CD14-positive monocyte (primary cell): Measurements from ENCODE around the gene NMBR. TPM values are rescaled to one million over a fixed set of nuclear protein-coding genes. Genes with fewer than 3 reads are reported as not detected.

Experiments used
- DNase-seq, 3 donors: peaks; one replicate each; pipeline ENCODE4 v3.0.0-alpha.2; 2011 to 2022
- H2AFZ ChIP-seq: 2 replicates; pipeline ENCODE4 v1.6.0; 2012; ENCODE audit warnings: mild to moderate bottlenecking, low read depth, low read length, inconsistent platforms; ENCODE audit not compliant: insufficient read depth, poor library complexity, severe bottlenecking
- H3K27ac ChIP-seq, 2 donors: 1 replicate in 1 of 2; 2 replicates in 1 of 2; pipeline ENCODE4 v1.5.1; 2012 to 2013; ENCODE audit warnings: low read length in 2 of 2, control low read depth in 1 of 2, inconsistent platforms in 1 of 2, low read depth in 1 of 2, mild to moderate bottlenecking in 1 of 2
- H3K27me3 ChIP-seq, 2 donors: one replicate each; pipeline versions ENCODE4 v1.6.0 to v1.6.1; 2011 to 2013; ENCODE audit warnings: low read length in 2 of 2; ENCODE audit not compliant: control insufficient read depth in 2 of 2, insufficient read depth in 2 of 2
- H3K36me3 ChIP-seq, 2 donors: replicated peaks in 1 of 2; 1 replicate in 1 of 2; 2 replicates in 1 of 2; pipeline versions ENCODE4 v1.5.1 to v1.6.1; 2012 to 2013; ENCODE audit warnings: low read length in 2 of 2, control low read depth in 1 of 2, inconsistent platforms in 1 of 2, mild to moderate bottlenecking in 1 of 2; ENCODE audit not compliant: insufficient read depth in 2 of 2, control insufficient read depth in 1 of 2
- H3K4me1 ChIP-seq, 2 donors: 1 replicate in 1 of 2; 2 replicates in 1 of 2; pipeline versions ENCODE4 v1.5.1 to v1.6.1; 2012 to 2013; ENCODE audit warnings: low read length in 2 of 2, control low read depth in 1 of 2, inconsistent platforms in 1 of 2, mild to moderate bottlenecking in 1 of 2, moderate library complexity in 1 of 2; ENCODE audit not compliant: insufficient read depth in 2 of 2, control insufficient read depth in 1 of 2
- H3K4me2 ChIP-seq: replicated peaks from 2 replicates; pipeline ENCODE3; 2012; ENCODE audit warnings: low read length, moderate library complexity, mild to moderate bottlenecking; ENCODE audit not compliant: poor library complexity, severe bottlenecking; ENCODE audit errors: extremely low read depth
- H3K4me3 ChIP-seq, 3 experiments: fragments of 200-600 bp in 1 of 3; sonication (generic) in 1 of 3; replicated peaks in 1 of 3; 1 replicate in 2 of 3; 2 replicates in 1 of 3; pipeline ENCODE4 v1.5.1; 2011 to 2013; ENCODE audit warnings: low read length in 3 of 3, mild to moderate bottlenecking in 3 of 3, control low read depth in 2 of 3, low read depth in 2 of 3, inconsistent platforms in 1 of 3, moderate library complexity in 1 of 3
- H3K79me2 ChIP-seq: 2 replicates; pipeline ENCODE4 v1.6.0; 2012; ENCODE audit warnings: mild to moderate bottlenecking, control low read depth, inconsistent platforms, low read length, moderate library complexity; ENCODE audit not compliant: insufficient read depth
- H3K9ac ChIP-seq: 2 replicates; pipeline ENCODE4 v1.6.0; 2017; ENCODE audit warnings: low read length, mild to moderate bottlenecking; ENCODE audit not compliant: insufficient read depth, poor library complexity, severe bottlenecking
- H3K9me3 ChIP-seq, 2 donors: replicated peaks in 1 of 2; 1 replicate in 1 of 2; 2 replicates in 1 of 2; pipeline versions ENCODE4 v1.5.1 to v1.6.1; 2012 to 2013; ENCODE audit warnings: low read length in 2 of 2, control low read depth in 1 of 2; ENCODE audit not compliant: control insufficient read depth in 1 of 2, insufficient read depth in 1 of 2
- H4K20me1 ChIP-seq: 2 replicates; pipeline ENCODE4 v1.6.0; 2012; ENCODE audit warnings: mild to moderate bottlenecking, low read length, control low read depth, moderate library complexity; ENCODE audit not compliant: insufficient read depth
- H3K27ac Mint-ChIP-seq, 7 donors: one replicate each; pipeline ENCODE4 v1.8.0; 2020; ENCODE audit warnings: mild to moderate bottlenecking in 7 of 7, mixed read lengths in 7 of 7, moderate library complexity in 6 of 7, inconsistent platforms in 2 of 7
- H3K27me3 Mint-ChIP-seq, 3 donors: one replicate each; pipeline ENCODE4 v1.8.0; 2021 to 2022; ENCODE audit warnings: low read depth in 3 of 3, mild to moderate bottlenecking in 3 of 3, mixed read lengths in 3 of 3, moderate library complexity in 3 of 3, inconsistent platforms in 1 of 3
- H3K36me3 Mint-ChIP-seq, 2 donors: one replicate each; pipeline ENCODE4 v1.8.0; 2020; ENCODE audit warnings: mixed read lengths in 2 of 2, inconsistent platforms in 1 of 2, mild to moderate bottlenecking in 1 of 2
- H3K4me1 Mint-ChIP-seq: one replicate; pipeline ENCODE4 v1.8.0; 2020; ENCODE audit warnings: mild to moderate bottlenecking, mixed read lengths
- H3K4me3 Mint-ChIP-seq, 2 donors: one replicate each; pipeline ENCODE4 v1.8.0; 2020; ENCODE audit warnings: mild to moderate bottlenecking in 2 of 2, mixed read lengths in 2 of 2, moderate library complexity in 1 of 2
- H3K9me3 Mint-ChIP-seq, 7 donors: one replicate each; pipeline ENCODE4 v1.8.0; 2020 to 2022; ENCODE audit warnings: mixed read lengths in 7 of 7, mild to moderate bottlenecking in 6 of 7, moderate library complexity in 6 of 7, inconsistent platforms in 2 of 7
- CTCF ChIP-seq: fragments of 200-600 bp; IDR thresholded peaks from one replicate; pipeline ENCODE4 v1.8.0; 2022; ENCODE audit warnings: antibody characterized with exemption, mild to moderate bottlenecking
- WGBS: methylation state at CpG from one replicate; pipeline ENCODE4 v1.1.5; 2013; ENCODE audit warnings: missing lambda C conversion rate; ENCODE audit not compliant: insufficient coverage; 5-methylcytosine and 5-hydroxymethylcytosine counted together
- intact Hi-C, 2 donors: fragments of 100-400 bp; cut with micrococcal nuclease; formaldehyde crosslinking; loops; one replicate each; pipeline versions ENCODE4 v1.15.0 to v1.15.1; 2023
- polyA plus RNA-seq, 3 donors: library from polyadenylated mRNA; depleted of rRNA in 1 of 3; unstranded in 2 of 3; stranded (reverse) in 1 of 3; fragments of 300-500 nt in 2 of 3; fragments of >200 nt in 1 of 3; fragmentation: Illumina TruSeq in 2 of 3; gene quantifications; 1 replicate in 2 of 3; 2 replicates in 1 of 3; pipeline ENCODE4 v1.2.3, GENCODE V29; 2012 to 2021

Gene NMBR
- polyA plus RNA-seq, 3 donors, result not detected

GRCh38 chr6:142087950-142088857 is 58.7 kb downstream of the NMBR start:
- no peak for TF ChIP-seq CTCF
- peak overlapping the region in 1 of 2 donors; percentile 66 for H3K4me3 Mint-ChIP-seq
- Histone ChIP-seq H2AFZ (no peak overlapping the region), H3K36me3 (no peaks in the 10 kb centered on the region), H3K9me3 (peaks cover 4 to 14% of the 10 kb centered on the region in 2 donors), H3K4me3 (no peak overlapping the region), H4K20me1 (no peaks in the 10 kb centered on the region), H3K79me2 (no peaks in the 10 kb centered on the region), H3K4me1 (no peaks in the 10 kb centered on the region), H3K9ac (no peak overlapping the region), H3K4me2 (no peak overlapping the region), H3K27me3 (peaks cover 3 to 22% of the 10 kb centered on the region in 2 donors), H3K27ac (no peak overlapping the region)
- peaks cover 13 to 21% (median 17%) of the 10 kb centered on the region in 3 donors for H3K27me3 Mint-ChIP-seq
- no peak for DNase-seq
- H3K4me1 Mint-ChIP-seq, result no peaks in the 10 kb centered on the region
- intact Hi-C loops, result no loop called here
- WGBS, result 21% methylated on average over 25 of the region's 49 CpGs
- no peak overlapping the region for H3K27ac Mint-ChIP-seq
- H3K36me3 Mint-ChIP-seq, result no peaks in the 10 kb centered on the region
- peaks cover 3 to 17% (median 10%) of the 10 kb centered on the region in 7 donors for H3K9me3 Mint-ChIP-seq

DNA sequence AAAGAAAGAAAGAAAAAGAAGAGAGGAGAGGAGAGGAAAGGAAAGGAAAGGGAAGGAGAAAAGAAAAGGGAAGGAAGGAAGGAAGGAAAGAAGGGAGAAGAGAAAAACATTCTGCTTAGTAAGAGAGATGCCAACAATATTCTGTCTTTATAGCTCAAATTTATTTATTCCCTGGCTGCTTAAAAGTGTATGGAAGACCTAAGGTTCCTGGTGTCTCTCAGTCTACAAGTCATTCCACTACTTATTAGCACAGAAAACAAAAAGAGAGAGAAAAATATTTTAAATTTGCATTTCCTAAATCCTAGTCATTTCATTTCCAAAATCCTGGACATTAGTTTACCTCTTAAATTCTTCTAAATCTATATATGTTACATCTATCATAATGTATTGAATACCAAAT is 67.8 kb downstream of the NMBR start:
- Histone ChIP-seq H4K20me1 (no peaks in the 10 kb centered on the region), H3K27ac (no peak overlapping the region), H3K9me3 (no peaks in the 10 kb centered on the region), H3K4me3 (no peak overlapping the region), H2AFZ (no peak overlapping the region), H3K4me1 (no peaks in the 10 kb centered on the region), H3K36me3 (no peaks in the 10 kb centered on the region), H3K27me3 (no peaks in the 10 kb centered on the region), H3K9ac (no peak overlapping the region), H3K4me2 (no peak overlapping the region), H3K79me2 (no peaks in the 10 kb centered on the region)
- no peak overlapping the region for H3K4me3 Mint-ChIP-seq
- peaks cover 0 to 6% (median 3%) of the 10 kb centered on the region in 7 donors for H3K9me3 Mint-ChIP-seq
- no peaks in the 10 kb centered on the region for H3K36me3 Mint-ChIP-seq
- H3K27me3 Mint-ChIP-seq, result peaks cover 0 to 2% (median 0%) of the 10 kb centered on the region in 3 donors
- no peaks in the 10 kb centered on the region for H3K4me1 Mint-ChIP-seq
- intact Hi-C loops, result no loop called here
- H3K27ac Mint-ChIP-seq, result no peak overlapping the region
- TF ChIP-seq CTCF, result no peak
- DNase-seq, result no peak
